ENCODE results near the gene IL21R.

IL21R gene

GRCh38 chr16:27460663-27461482 is 58.9 kb downstream of the IL21R start:
- TF ChIP-seq POLR2AphosphoS5 (IDR thresholded peaks at IDR 0.05; ENCODE audit: low read depth, low read length) (no peak), FOXP2 (optimal IDR thresholded peaks at IDR 0.05; ENCODE audit: borderline replicate concordance, extremely low read depth, extremely low read length, insufficient read depth) (no peak), SIN3A (IDR thresholded peaks at IDR 0.05; ENCODE audit: borderline replicate concordance, insufficient read depth, low read length) (no peak), TAF1 (IDR thresholded peaks at IDR 0.05; ENCODE audit: borderline replicate concordance, insufficient read depth, low read length) (no peak), REST (IDR thresholded peaks at IDR 0.05; ENCODE audit: insufficient read depth in 1 of 2, low read depth in 2 of 2, low read length in 2 of 2) (no peak)

GRCh38 chr16:27461483-27462171 is 59.7 kb downstream of the IL21R start:
- TF ChIP-seq SIN3A (IDR thresholded peaks at IDR 0.05; ENCODE audit: borderline replicate concordance, insufficient read depth, low read length) (no peak), TAF1 (IDR thresholded peaks at IDR 0.05; ENCODE audit: borderline replicate concordance, insufficient read depth, low read length) (no peak), POLR2AphosphoS5 (IDR thresholded peaks at IDR 0.05; ENCODE audit: low read depth, low read length) (no peak), REST (IDR thresholded peaks at IDR 0.05; ENCODE audit: insufficient read depth in 1 of 2, low read depth in 2 of 2, low read length in 2 of 2) (no peak), FOXP2 (optimal IDR thresholded peaks at IDR 0.05; ENCODE audit: borderline replicate concordance, extremely low read depth, extremely low read length, insufficient read depth) (no peak)

DNA sequence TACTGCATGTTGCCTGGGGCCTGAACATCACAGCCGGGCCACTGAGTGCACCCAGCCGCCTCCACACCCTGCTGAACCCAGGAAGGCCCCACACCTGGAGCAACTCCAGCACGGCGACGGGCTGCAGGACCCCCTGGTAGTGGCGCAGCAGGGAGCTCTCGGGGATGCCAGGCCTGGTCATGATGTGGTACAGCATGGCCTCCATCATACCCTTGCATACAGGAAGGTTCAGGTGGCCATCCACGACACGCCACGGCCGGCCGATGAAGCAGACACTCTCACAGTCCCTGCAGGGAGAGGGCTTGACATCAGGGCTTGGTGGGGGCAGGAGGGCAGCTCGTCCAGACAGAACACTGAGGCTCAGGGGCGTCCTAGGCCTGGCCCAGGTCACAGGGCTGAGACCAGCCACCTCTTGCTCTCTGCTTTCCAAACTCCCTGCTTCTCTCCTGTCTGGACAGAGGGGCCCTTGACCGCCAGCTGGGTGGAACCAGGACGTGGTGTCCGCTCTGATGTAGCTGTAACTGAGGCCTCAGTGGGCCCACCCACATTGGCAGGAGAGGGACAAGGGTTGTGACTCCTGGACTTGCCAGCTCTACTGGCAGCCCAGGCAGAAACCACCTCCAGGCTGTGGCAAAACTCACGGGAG is 60.3 kb downstream of the IL21R start:
- no peak for TF ChIP-seq TAF1 (IDR thresholded peaks at IDR 0.05; ENCODE audit: borderline replicate concordance, insufficient read depth, low read length)
- no peak for TF ChIP-seq REST (IDR thresholded peaks at IDR 0.05; ENCODE audit: insufficient read depth in 1 of 2, low read depth in 2 of 2, low read length in 2 of 2)
- no peak for TF ChIP-seq POLR2AphosphoS5 (IDR thresholded peaks at IDR 0.05; ENCODE audit: low read depth, low read length)
- TF ChIP-seq FOXP2 (optimal IDR thresholded peaks at IDR 0.05; ENCODE audit: borderline replicate concordance, extremely low read depth, extremely low read length, insufficient read depth), result no peak
- TF ChIP-seq SIN3A (IDR thresholded peaks at IDR 0.05; ENCODE audit: borderline replicate concordance, insufficient read depth, low read length), result no peak

DNA sequence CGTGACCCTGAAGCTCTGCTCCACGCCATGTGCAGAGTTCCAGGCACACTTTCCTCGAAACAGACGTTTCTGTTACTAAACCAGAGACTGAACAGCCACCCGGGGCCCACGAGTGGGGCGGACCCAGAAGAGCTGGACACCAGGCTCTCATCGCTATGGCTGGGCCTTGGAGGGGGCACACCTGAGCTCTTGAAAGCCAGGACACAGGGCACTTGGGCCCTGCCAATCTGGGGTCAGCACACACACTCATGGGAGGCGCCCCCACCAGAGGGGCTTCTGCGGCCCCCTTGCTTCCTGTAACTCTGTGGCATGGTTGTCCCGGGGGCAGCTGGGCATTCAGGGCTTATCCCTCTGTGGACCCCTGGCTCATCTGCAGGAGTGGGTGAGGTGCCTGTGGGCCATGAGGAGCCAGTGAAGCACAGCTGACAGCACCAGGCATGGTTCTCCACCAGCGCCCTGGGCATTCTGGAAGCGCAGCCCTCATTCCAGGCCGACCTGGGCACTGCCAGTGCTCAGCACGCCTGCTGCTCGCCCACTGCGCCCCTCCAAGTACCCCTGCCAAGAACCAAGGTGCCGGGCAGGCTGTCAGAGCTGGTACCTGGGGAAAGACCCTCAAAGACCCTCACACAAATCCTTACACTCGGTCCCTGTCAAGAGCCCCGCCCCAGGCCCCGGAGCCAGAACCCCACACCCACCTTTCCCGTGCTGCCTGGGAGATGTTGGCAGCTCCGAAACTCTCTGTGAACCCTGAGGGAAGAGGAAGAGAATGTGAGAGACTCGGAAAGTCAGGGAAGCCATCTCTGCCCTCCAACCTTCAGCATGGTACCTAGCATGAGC is 61.1 kb downstream of the IL21R start:
- TF ChIP-seq FOXP2 (optimal IDR thresholded peaks at IDR 0.05; ENCODE audit: borderline replicate concordance, extremely low read depth, extremely low read length, insufficient read depth) (no peak), TAF1 (IDR thresholded peaks at IDR 0.05; ENCODE audit: borderline replicate concordance, insufficient read depth, low read length) (no peak), POLR2AphosphoS5 (IDR thresholded peaks at IDR 0.05; ENCODE audit: low read depth, low read length) (no peak), SIN3A (IDR thresholded peaks at IDR 0.05; ENCODE audit: borderline replicate concordance, insufficient read depth, low read length) (no peak), REST (IDR thresholded peaks at IDR 0.05; ENCODE audit: insufficient read depth in 1 of 2, low read depth in 2 of 2, low read length in 2 of 2) (no peak)

Measured in PFSK-1 (cell line).